ENCODE results near the gene UGT2B28. TPM values are rescaled to one million over a fixed set of nuclear protein-coding genes. Genes with fewer than 3 reads are reported as not detected.
A peak's percentile ranks its signal among the peaks of the same experiment; 100 is the strongest.
"Not testable (repeated sequence)": the region's sequence is repeated elsewhere in the genome, so short reads cannot be mapped to it uniquely, and the experiment has no call there.

Gene UGT2B28
- total RNA-seq, 1 donor = not detected

DNA sequence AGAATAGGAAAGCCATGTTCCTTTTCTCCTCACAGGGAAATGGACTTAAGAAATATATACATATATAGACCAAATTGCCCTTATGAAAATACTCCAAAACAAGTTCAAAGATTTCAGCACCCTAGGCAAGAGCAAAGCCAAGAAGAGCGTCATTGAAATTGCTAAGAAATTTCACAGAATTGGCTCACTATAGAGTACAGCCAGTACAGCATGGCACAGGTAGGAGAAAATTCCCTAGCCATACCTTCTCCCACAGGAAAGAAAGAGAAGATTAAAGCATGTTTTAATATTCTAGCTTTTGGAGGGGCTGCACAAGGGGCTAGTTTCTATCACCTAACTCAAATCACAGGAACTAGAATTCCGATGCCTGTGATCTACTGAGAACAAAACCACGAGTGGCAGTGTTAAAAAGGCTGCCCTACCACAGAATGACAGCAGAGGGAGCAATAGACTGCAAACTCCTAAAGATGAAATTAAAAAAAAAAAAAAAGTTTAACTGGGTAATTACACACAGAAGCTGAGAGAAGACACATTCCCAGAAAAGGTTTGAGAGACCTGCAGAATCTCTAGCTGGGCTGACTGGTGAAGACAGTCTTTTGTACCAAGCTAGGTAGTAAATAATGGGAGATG is 37.5 kb downstream of the UGT2B28 start:
- H4K20me1 ChIP-seq (ENCODE audit: insufficient read depth, low read length); H3K27ac ChIP-seq (ENCODE audit: low read depth, low read length); H3K27me3 ChIP-seq (ENCODE audit: insufficient read depth, low read length); DNase-seq (ENCODE audit: insufficient read length, low spot score, missing footprints); H3K9me3 ChIP-seq (ENCODE audit: low read depth, low read length); H3K79me2 ChIP-seq (ENCODE audit: insufficient read depth, low read length); H3K36me3 ChIP-seq (ENCODE audit: insufficient read depth, low read length); H3K4me1 ChIP-seq (ENCODE audit: insufficient read depth, low read length); H3K4me3 ChIP-seq (ENCODE audit: insufficient read depth, low read length); H2AFZ ChIP-seq (ENCODE audit: low read length); H3K4me2 ChIP-seq (ENCODE audit: insufficient read depth, low read length): not testable (repeated sequence)
- TF ChIP-seq, protein P1, sequence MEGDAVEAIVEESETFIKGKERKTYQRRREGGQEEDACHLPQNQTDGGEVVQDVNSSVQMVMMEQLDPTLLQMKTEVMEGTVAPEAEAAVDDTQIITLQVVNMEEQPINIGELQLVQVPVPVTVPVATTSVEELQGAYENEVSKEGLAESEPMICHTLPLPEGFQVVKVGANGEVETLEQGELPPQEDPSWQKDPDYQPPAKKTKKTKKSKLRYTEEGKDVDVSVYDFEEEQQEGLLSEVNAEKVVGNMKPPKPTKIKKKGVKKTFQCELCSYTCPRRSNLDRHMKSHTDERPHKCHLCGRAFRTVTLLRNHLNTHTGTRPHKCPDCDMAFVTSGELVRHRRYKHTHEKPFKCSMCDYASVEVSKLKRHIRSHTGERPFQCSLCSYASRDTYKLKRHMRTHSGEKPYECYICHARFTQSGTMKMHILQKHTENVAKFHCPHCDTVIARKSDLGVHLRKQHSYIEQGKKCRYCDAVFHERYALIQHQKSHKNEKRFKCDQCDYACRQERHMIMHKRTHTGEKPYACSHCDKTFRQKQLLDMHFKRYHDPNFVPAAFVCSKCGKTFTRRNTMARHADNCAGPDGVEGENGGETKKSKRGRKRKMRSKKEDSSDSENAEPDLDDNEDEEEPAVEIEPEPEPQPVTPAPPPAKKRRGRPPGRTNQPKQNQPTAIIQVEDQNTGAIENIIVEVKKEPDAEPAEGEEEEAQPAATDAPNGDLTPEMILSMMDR (IDR thresholded peaks at IDR 0.05; ENCODE audit: extremely low read depth, low read depth, low read length) = peak; percentile 46

DNA sequence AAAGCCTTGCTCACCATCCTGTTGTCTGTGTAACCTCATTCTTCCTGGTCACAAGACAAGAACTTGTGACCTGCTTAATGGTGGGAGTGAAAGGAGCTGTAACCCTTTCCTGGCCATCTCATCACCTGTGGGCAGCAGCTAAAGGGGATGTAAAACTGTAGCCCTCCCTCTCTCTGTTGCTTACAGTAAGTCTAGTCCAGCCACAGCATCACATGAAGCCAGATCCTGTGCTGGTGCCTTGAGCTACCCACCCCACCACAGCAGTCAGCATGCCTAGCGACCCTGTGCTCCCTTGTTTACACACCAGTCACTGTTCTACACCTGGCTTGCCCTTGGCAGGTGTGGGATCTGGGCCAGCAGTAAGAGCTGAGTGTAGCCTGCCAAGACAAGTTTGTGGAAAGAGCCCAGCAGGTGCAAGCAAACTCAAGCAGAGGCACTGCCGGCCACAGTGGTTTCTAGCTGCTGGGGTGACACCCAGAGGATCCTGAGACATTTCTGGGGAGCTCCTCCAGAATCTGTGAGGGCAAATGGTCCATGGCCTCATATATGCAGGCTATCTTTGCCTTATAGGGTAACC is 41.0 kb downstream of the UGT2B28 start:
- TF ChIP-seq, protein P1 (IDR thresholded peaks at IDR 0.05; ENCODE audit: extremely low read depth, low read depth, low read length) = no peak
- no peaks in the 10 kb centered on the region for H3K27me3 ChIP-seq (ENCODE audit: insufficient read depth, low read length)
- peaks cover 4% of the 10 kb centered on the region for H3K4me1 ChIP-seq (ENCODE audit: insufficient read depth, low read length)
- H3K36me3 ChIP-seq (ENCODE audit: insufficient read depth, low read length) = no peaks in the 10 kb centered on the region
- H3K4me3 ChIP-seq (ENCODE audit: insufficient read depth, low read length) = no peak overlapping the region
- H2AFZ ChIP-seq (ENCODE audit: low read length) = no peak overlapping the region
- H4K20me1 ChIP-seq (ENCODE audit: insufficient read depth, low read length) = no peaks in the 10 kb centered on the region
- H3K79me2 ChIP-seq (ENCODE audit: insufficient read depth, low read length) = no peaks in the 10 kb centered on the region
- H3K4me2 ChIP-seq (ENCODE audit: insufficient read depth, low read length) = no peak overlapping the region
- no peaks in the 10 kb centered on the region for H3K9me3 ChIP-seq (ENCODE audit: low read depth, low read length)
- no peak overlapping the region for H3K27ac ChIP-seq (ENCODE audit: low read depth, low read length)
- DNase-seq (ENCODE audit: insufficient read length, low spot score, missing footprints) = no peak

GRCh38 chr4:69322055-69322454 is 41.8 kb downstream of the UGT2B28 start:
- no peak overlapping the region for H3K4me2 ChIP-seq (ENCODE audit: insufficient read depth, low read length)
- no peaks in the 10 kb centered on the region for H3K36me3 ChIP-seq (ENCODE audit: insufficient read depth, low read length)
- no peak overlapping the region for H3K4me3 ChIP-seq (ENCODE audit: insufficient read depth, low read length)
- TF ChIP-seq, protein P1 (IDR thresholded peaks at IDR 0.05; ENCODE audit: extremely low read depth, low read depth, low read length) = no peak
- H2AFZ ChIP-seq (ENCODE audit: low read length) = no peak overlapping the region
- H3K79me2 ChIP-seq (ENCODE audit: insufficient read depth, low read length) = no peaks in the 10 kb centered on the region
- H3K9me3 ChIP-seq (ENCODE audit: low read depth, low read length) = no peaks in the 10 kb centered on the region
- no peaks in the 10 kb centered on the region for H4K20me1 ChIP-seq (ENCODE audit: insufficient read depth, low read length)
- peaks cover 4% of the 10 kb centered on the region for H3K4me1 ChIP-seq (ENCODE audit: insufficient read depth, low read length)
- peak; percentile 19 for DNase-seq (ENCODE audit: insufficient read length, low spot score, missing footprints)
- no peaks in the 10 kb centered on the region for H3K27me3 ChIP-seq (ENCODE audit: insufficient read depth, low read length)
- no peak overlapping the region for H3K27ac ChIP-seq (ENCODE audit: low read depth, low read length)

GRCh38 chr4:69323284-69323683 is 43.0 kb downstream of the UGT2B28 start:
- H3K4me3 ChIP-seq (ENCODE audit: insufficient read depth, low read length) = no peak overlapping the region
- no peak for DNase-seq (ENCODE audit: insufficient read length, low spot score, missing footprints)
- TF ChIP-seq, protein P1 (IDR thresholded peaks at IDR 0.05; ENCODE audit: extremely low read depth, low read depth, low read length) = no peak

More at GRCh38 chr4:69323284-69323683, 43.0 kb downstream of the UGT2B28 start:
- no peaks in the 10 kb centered on the region for H4K20me1 ChIP-seq (ENCODE audit: insufficient read depth, low read length)
- H3K4me2 ChIP-seq (ENCODE audit: insufficient read depth, low read length) = no peak overlapping the region
- H3K27ac ChIP-seq (ENCODE audit: low read depth, low read length) = no peak overlapping the region
- H2AFZ ChIP-seq (ENCODE audit: low read length) = no peak overlapping the region
- H3K4me1 ChIP-seq (ENCODE audit: insufficient read depth, low read length) = peaks cover 4% of the 10 kb centered on the region
- H3K36me3 ChIP-seq (ENCODE audit: insufficient read depth, low read length) = no peaks in the 10 kb centered on the region
- H3K27me3 ChIP-seq (ENCODE audit: insufficient read depth, low read length) = no peaks in the 10 kb centered on the region
- no peaks in the 10 kb centered on the region for H3K9me3 ChIP-seq (ENCODE audit: low read depth, low read length)
- H3K79me2 ChIP-seq (ENCODE audit: insufficient read depth, low read length) = no peaks in the 10 kb centered on the region

Data from osteoblast (primary cell).